ENCODE data around the gene KCNQ1OT1.

The KCNQ1OT1 gene

DNA sequence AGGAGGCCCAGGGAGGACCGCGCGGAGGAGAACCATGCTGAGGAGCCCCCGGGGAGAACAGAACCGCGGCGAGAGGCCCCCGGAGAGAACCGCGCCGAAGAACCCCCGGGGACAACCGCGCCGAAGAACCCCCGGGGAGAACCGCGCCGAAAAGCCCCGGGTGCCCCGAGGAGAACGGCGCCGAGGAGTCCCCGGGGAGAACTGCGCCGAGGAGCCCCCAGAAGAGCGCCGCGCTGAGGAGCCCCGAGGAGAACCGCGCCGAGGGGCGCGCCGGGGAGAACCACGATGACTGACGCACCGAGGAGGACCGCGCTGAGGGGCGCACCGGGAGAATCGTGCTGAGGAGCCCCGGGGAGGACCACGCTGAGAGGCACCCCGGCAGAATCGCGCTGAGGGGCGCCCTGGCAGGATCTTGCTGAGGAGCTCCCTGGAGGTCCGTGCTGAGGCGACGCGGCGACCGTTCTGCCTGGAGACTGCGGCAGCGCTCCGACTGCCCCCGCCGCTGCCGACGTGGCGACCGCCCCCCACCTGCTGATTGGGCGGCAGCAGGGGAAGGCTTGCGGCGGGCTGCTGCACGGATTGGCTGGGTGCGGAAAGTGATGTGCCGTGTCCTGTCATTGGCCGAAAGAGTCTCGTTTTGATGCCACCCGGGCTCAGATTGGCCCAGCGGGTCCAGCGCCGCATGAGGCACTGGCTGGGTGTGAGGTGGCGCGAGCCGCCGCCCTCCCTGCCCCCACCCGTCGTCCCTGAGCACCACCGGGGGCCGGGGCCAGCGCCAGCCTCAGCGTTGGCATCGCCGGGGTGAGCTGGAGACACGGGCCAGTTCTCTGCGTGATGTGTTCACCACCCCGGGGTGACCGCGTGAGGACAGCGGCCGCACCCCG lies at the start of gene KCNQ1OT1:
Gene KCNQ1OT1 (minus strand): TSS at position 464 of the 884 bp plus-strand sequence.
- peak; percentile 83 to 84 for DNase-seq (ENCODE audit: low read depth in 2 of 2)

GRCh38 chr11:2748814-2749554 lies 49.2 kb upstream of the KCNQ1OT1 start:
- DNase-seq (ENCODE audit: low read depth in 2 of 2): no peak

GRCh38 chr11:2748061-2748813 lies 48.4 kb upstream of the KCNQ1OT1 start:
- no peak for DNase-seq (ENCODE audit: low read depth in 2 of 2)

- no peak for DNase-seq (ENCODE audit: low read depth in 2 of 2)
Measured at GRCh38 chr11:2747248-2748027, 47.6 kb upstream of the KCNQ1OT1 start.

GRCh38 chr11:2746401-2747247 lies 46.8 kb upstream of the KCNQ1OT1 start:
- DNase-seq (ENCODE audit: low read depth in 2 of 2): no peak

DNA sequence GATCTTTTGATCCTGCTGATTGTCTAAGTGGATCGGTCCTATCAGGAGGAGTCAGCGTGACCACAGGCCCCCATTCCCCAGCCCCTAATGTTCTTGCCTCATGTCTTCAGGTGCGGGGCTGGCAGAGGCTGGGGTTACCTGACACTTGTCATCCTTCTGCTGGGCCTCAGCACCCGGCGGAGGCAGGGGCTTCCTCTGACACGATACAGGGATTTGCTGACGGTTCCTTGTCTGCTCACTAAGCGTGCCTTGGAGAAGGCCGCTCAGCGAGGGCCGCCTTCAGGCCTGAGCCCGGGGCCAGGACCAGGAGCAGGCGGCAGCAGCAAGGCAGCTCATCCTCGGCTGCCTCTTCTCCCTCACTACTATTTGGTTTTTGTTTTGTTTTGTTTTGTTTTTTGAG lies 45.7 kb upstream of the KCNQ1OT1 start:
- DNase-seq (ENCODE audit: low read depth in 2 of 2): no peak

- no peak for DNase-seq (ENCODE audit: low read depth in 2 of 2)
Measured at GRCh38 chr11:2744166-2744565, 44.4 kb upstream of the KCNQ1OT1 start.

GRCh38 chr11:2743427-2744110 lies 43.8 kb upstream of the KCNQ1OT1 start:
- no peak for DNase-seq (ENCODE audit: low read depth in 2 of 2)

DNA sequence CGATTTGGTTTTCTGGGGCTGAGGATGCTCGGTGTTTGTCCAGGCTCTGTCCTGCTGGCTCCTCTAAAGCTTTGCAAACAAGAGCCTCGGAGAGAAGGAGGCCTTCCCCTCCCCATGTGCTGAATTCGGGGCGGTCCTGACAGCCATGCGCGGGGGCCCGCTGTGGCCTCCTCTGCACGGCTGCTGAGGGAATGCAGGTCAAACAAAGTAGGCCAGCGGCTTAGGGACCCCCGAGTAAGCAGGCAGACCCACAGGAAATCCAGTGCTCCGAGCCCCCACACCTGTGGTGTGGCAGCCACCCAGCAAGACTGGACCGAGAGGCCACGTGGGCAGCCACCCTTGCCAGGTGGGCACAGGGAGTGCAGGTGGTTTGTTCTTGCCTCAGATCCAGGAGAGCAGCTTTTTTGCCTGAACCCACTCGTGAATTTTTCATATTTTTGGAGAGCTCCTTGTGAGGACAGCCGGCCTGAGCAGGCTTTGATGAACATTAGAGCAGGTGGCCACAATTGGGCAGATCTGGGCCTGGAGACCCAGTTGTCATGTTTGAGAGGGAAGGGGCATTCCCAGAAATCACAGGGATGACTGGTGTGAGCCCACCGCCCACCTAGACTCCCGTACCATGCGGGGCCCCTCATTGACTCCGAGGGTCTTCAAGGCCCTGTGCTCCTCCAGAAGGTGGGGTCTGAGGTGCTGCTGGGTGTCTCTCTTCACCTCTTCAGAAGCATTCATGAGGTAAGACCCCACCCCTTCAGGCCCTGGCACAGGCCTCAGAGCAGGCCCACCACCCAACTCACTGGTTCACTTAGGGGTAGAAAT lies 43.0 kb upstream of the KCNQ1OT1 start:
- DNase-seq (ENCODE audit: low read depth in 2 of 2): no peak

GRCh38 chr11:2742201-2742600 lies 42.4 kb upstream of the KCNQ1OT1 start:
- no peak for DNase-seq (ENCODE audit: low read depth in 2 of 2)

GRCh38 chr11:2741377-2742131 lies 41.8 kb upstream of the KCNQ1OT1 start:
- no peak for DNase-seq (ENCODE audit: low read depth in 2 of 2)

GRCh38 chr11:2741006-2741376 lies 41.2 kb upstream of the KCNQ1OT1 start:
- DNase-seq (ENCODE audit: low read depth in 2 of 2): no peak

DNA sequence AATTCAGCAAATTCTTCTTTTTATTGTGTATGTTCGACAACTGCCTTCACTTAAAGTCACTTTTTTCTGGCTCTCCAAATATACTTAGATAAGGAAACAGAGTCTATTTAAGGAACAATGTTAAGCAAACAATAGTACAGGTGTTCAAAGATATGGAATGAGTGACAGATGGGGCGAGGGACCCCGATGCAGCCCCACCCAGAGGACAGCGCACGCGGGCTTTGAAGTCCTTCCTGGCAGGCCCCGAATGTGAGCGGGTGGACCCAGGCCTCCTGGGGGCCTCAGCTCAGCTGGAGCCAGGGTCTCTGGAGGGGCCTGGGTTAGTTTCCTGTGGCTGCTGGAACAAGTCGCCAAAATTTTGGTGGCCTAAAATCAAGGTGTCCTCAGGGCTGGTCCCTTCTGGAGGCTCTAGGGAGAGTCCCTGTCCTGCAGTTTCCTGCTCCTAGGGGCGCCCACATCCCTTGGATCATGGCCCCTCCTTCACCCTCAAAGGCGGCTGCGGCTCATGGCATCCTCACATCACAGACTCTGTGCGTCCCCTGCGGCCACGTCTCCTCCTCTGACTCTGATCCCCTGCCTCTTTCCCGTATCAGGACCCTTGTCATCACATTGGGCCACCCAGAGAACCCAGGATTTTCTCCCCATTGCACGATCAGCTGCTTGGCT lies 40.6 kb upstream of the KCNQ1OT1 start:
- DNase-seq (ENCODE audit: low read depth in 2 of 2): no peak

DNA sequence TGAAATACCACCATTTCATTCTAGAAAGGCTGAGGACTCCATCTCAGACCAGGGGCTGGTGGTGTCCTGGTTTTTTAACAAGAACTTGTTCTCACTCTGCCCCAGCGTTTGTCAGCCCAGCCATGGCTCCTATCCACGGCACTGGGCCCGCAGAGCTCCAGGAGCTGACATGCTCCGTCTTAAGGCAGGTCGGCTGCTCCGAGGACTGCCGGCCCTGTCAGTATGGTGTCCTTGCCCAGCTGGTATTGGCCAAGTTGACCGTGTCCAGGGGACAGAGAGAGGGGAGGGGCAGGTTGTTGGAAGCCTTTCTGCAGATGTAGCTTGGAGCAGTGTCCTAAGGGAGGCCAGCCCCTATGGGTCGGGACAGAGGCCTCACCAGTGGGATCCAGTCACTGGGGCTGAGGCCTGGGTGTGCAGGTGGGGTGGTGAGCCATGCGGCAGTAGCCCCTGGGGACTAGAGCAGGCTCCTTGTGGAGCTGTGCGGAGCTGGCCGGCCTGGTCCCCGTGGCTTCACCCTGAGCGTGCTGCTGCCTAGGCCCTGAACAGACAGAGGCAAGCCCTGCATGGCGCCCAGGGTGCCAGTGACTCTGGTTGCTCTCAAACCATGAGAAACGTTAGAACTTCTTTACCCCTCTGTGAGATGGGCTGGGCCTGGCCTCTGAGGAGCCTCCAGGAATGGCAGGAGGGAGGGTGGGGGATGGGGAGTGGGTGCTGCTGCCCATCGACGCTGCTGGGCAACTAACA lies 39.9 kb upstream of the KCNQ1OT1 start:
- no peak for DNase-seq (ENCODE audit: low read depth in 2 of 2)

- DNase-seq (ENCODE audit: low read depth in 2 of 2): no peak
Measured at GRCh38 chr11:2738551-2739431, 39.0 kb upstream of the KCNQ1OT1 start.

- DNase-seq (ENCODE audit: low read depth in 2 of 2): no peak
Measured at GRCh38 chr11:2737866-2738265, 38.1 kb upstream of the KCNQ1OT1 start.
